Tongue (tissue), 2 donors: Measurements from ENCODE around the gene GARNL3. TPM values are rescaled to one million over a fixed set of nuclear protein-coding genes. Genes with fewer than 3 reads are reported as not detected.
A peak's percentile ranks its signal among the peaks of the same experiment; 100 is the strongest.

Experiments
- DNase-seq: peaks from one replicate; pipeline ENCODE4 v3.0.0-alpha.2; 2015
- total RNA-seq: library from RNA; depleted of rRNA; stranded (reverse); fragments of >200 nt; gene quantifications from one replicate; pipeline ENCODE4 v1.2.3, GENCODE V29; 2014

The GARNL3 gene
- total RNA-seq, 1 donor from 2014 or later, result 32.9 TPM

DNA sequence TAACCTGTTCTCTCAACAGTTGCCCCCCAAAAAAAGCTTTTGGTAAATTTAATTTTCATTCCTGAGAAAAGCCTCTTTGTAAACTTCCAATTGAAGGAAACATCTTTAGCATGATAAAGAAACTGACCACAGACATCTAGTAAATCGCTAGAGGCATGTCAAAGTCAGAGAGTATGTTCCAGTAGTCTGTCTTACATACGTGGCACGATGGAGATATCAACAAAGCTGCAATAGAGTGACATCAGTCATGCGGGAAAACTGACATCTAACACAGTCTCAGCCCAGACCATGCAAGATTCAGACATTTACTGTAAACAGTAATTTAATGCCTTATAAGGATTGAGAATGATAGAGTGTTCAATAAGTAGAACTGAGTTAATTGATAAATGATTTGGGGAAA is 45.1 kb downstream of the GARNL3 start:
- no peak for DNase-seq

DNA sequence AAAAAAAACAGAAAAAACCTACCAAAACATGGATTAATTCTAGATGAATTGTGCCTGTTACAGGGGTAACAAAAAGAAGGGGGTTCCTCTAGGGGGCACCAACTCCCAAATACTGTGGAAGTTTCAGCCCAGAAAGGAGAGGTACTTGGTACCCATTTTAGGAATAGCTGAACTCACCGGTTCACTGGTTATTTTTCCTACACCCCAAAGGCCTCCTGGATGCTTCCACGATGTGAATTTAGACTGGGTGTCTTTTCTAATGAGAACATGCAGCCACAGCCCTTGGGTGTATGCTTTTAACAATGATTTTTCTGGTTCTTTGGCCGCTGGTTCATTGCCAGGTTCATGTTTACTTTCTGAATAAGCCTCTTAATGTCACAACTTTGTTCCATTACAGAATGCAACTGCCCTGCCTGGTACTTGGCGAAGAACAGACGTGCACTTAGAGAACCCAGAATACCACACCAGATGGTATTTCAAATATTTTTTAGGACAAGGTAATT is 46.7 kb downstream of the GARNL3 start:
- DNase-seq, result peak; percentile 55

DNA sequence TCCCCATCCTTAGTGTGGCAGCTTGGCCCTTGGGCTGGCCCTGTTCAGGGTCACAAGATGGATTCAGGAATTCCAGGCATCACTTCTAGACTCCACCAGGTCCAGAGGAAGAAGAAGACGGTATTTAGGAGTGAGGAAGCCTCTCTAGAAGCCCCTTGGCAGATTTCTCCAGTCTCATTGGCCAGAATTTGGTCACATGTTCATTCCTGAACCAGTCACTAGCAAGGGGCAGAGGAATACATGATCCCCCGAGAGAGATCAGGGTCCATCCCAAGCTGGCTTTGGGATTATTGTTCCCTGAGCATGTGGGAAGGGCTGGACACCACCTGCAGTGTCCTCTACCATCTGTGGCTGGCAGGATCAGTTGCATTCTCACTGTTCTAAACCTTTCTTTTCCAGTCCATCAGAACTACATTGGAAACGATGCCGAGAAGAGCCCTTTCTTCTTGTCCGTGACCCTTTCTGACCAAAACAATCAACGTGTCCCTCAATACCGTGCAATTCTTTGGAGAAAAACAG is 48.5 kb downstream of the GARNL3 start:
- no peak for DNase-seq

DNA sequence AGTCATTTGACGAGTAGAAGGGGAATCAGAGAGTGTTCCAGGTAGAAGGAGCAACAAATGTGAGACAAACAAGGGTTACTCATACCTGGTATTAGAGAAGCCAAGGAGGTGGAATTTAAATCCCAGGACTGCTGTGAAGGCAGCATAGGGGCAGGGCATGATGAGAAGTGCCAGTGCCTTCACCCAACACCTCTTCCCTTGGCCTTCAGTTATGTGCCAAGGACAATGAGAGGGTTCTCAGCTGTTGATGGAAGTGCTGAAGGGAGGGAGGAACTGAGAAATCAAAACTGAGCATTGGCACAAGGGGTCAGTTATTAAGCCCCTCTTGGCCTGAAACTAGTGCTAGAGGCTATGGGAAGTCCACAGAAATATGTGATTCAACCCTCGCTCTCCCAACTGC is 50.3 kb downstream of the GARNL3 start:
- DNase-seq, result no peak

DNA sequence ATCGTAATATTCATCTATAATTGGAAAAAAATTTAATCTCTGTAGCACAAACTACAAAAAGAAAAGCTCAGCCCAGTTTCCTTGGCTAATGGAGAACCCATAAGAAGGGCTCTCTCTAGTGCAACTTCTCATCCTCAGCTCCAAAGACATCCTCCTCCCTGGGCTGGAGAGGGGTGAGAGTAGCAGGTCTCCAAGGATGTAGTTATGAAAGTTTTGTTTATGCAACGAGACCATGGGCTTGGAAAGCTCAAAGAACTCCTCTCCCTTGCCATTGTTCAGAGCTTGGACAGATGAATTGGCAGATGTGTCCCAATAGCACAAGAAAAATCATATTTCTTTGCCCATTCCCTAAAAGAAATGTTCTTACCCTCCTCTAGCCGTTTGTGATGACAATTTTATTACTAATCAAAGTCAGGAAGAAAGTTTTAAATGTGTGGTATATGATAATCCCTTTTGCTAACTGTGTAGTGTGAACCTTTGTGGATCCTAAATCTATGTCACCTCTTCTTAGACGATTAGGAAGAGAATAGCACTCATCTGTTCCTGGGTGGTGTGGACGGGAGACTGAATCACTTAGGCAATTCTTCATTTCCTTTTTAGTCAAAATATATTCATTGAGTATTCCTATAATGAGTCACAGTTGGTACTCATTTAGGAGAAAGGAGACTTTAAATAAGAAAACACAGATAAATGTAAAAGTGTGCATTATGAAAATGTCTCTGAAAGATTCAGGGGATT is 52.2 kb downstream of the GARNL3 start:
- DNase-seq, result no peak

DNA sequence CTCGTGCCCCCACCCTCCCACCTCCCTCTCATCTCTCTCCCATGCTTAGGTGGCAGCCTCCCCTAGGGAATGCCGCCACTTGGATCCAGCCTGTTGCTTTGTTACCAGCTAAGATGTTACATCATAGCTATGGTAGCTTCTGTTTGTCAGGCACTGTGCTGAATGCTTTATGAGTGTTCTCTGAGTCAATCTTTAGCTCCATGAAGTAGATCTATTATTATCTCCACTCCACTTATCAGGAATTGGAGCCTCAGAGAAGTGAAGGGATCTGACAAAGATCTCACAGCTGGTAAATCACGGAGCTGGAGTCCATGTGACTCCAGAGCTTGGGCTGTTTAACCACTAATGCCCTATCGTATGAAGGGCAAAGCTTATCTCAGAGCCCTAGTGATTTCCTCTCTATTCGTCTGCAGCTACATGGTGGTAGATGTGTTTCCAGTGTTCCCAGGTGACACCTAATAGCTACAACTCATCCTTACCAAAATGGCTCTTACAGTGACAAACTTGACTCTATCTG is 54.1 kb downstream of the GARNL3 start:
- peak; percentile 34 for DNase-seq

DNA sequence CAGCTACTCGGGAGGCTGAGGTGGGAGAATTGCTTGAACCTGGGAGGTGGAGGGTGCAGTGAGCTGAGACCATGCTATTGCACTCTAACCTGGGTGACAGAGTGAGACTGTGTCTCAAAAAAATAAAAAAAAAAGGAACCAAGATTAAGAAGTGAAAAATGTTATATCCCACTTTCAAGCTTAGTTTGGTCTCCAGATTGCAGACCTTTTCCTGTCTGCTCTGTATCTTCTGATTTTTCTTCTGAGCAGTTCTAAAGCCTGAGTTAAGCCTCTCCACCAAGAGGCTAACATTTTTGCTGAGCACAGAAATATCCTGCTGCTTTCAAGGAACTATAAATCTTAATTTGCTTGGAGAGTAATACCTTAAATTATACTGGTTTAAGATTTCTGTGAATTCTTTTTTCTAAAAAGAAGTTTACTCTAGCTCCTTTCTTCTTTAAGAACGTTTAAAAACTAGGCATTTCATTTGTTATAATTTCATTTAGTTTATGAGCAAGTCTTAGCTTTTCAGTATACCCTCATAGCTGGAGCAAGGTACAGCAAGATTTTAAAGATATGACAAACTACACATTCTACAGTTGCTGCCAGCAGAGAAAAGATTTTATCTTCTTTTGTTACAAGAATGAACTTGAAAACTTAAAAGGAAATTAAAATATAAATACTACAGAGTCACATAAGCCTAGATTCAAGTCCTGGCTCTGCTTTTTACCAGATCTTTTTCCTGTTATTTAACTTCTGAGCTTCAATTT is 55.0 kb downstream of the GARNL3 start:
- no peak for DNase-seq

DNA sequence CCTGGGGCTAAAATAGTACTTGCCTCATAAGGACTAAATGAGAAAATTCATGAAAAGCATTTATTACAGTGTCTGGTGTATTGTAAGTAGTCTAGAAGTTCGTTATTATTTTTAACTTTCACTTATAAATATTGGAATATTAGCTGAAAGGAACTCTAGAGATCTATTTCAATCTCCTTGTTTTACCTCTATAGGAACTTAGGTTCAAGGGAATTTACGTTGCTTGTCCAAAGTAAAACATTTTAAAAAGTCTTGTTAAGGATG is 55.5 kb downstream of the GARNL3 start:
- DNase-seq, result no peak

DNA sequence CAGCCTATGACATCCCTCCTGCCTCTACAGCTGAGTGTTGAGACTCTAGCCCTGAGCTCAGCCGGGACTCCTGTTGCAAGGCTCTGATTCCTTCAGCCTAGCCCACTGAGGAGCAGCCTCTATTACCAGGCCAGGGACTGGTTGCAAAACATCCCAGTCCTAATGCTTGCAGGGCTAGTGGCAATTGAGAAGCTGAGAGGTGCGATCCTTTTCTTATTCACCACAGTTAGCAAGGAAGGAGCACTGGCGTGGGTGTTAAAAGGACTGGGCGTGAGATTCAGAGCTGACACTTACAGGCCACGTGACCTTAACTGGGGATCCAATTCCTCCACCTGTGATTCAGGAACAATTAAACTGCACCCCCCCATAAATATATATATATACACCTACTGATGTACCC is 58.8 kb downstream of the GARNL3 start:
- no peak for DNase-seq

DNA sequence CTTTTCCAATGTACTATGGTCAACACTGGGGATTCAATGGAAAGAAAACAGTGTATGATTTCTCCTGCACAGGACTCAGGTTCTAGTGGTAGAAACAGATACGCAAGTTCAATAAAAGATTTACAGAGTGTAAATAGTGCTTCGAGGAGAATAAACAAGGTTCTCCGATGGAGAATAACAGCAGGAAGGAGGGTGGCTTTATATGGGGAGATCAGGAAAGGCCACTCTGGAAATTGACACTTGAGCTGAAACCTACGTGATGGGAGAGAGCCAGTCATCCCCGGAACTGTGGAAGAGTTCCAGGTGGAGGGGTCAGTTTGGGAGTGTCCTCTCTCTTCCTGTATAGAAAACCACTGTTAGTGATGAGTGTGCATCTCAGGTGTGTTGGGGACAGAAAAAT is 65.9 kb downstream of the GARNL3 start:
- no peak for DNase-seq

DNA sequence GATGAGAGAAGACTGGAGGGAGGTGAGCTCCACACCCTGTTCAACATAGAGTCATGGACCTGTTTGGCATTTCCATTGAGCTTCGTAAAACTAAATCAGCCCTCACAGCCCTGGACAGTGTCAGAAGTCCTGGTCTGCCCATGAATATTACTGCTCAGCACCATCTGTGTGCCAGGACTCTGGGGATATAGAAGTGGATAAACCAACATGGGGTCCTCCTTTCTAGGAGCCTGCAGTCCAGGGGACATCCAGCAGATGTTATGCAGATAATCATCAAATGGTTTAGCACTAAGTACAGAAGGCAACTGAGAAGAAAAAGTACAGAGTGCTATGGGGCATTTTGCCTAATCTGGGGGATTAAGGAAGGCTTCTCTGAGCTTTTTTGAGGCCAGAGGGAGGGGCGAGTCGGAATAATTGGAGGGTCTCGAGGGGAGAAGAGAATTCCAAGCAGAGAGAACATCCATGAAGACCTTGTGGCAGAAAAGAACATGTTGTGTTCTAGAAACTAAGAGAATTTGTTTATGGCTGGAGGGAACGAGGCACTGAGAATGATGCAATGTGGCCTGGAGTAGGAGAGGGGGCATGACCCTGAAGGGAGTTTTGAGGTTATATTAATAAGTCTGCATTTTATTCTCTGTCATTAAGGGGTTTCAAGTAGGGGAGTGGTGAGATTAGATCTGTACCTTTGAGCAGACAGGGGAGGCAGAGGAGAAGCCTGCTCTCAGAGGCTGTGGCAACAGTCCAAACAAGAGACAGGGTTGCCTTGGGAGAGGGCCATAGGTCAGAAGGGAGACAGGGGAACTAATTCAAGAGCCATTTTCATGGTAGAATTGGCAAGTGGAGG is 68.9 kb downstream of the GARNL3 start:
- peak; percentile 50 for DNase-seq

DNA sequence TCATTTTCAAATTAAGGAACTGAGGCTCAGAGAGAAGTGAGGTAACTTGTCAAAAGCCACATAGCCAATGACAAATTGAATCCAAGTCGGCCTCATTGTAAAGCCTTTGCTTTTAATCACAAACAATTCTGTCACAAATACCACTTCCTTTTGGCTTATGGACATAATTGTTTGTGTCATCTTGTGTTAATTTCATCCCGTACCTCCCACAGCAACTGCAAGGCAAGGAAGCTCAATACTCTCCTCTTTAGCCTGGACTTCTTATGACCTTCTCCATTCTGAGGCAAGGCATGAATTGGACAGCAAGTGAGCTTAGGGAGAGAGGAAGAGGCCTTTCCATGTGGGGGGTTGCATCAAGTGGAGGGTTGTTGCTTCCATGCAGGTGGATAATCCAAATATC is 70.2 kb downstream of the GARNL3 start:
- no peak for DNase-seq

DNA sequence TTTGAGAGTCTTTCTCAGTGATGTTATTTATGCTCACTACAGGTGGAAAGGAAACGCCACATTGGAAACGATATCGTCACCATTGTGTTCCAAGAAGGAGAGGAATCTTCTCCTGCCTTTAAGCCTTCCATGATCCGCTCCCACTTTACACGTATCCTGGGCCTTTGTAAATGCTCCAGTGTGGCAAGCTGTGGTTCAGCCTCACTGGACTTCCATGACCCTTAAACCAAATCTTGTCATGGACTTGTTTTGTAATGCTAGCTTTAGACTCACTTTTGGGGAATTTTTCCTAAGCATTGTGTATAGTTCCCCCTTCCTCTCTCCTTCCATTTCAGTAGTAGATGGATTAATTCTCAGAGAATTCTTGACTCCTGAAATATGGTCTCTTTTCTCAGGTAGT is 71.5 kb downstream of the GARNL3 start:
- no peak for DNase-seq

DNA sequence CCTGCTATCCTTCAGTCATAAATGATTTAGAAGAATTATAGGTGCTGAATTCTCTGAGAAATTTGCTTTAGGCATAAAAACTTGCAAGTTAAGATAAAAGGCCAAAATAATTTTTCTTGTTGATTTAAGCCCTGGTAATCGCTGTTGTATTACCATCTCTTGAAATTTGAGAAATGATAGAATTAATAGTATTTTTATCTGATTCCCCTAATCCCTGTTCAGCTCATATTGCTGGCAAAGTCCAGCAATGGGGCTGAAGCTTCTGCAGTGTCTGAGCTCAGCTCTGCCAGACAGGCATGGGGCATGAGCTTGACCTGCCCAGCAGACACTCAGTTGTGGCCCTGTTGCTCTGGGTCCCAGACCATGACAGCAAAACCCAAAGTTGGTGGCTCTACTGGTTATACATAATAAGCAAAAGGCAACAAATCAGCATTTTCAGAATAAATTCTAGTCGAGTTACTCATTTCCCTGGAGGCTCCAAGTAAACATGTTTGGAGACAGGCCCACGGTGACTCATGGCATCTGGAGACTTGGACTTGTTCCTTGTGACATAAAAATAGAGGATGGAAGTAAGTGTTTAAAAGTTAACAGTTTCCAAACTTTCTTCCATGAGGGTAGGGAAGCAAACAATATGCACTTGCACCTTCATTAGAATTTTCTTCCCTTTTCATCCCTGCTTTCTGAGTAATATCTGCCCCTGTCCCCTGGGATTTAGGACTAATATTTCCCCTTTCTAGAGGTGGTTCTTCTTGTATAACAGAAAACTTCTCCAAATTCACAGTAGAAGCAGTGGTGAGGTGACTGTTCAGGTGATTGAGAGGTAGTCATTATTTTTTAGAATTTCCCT is 72.2 kb downstream of the GARNL3 start:
- peak; percentile 86 for DNase-seq

DNA sequence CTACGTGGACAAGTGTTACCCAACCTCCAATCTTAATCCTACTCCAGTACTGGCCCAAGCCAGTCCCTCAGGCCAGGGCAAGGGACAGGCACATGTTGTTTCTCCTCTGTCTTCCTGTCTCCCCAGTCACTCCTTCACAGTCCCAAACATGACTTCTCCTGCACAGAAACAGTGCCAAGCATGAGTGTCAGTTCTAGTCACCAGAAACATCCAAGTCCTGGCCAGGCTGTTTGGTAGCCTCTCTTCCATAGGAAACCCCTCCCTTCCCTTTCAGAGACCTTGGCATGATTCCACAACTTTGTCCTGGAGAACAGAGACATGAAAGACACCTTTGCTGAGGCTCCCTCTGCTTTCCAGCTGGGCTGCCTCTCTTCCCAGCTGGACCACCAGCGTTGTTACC is 76.1 kb downstream of the GARNL3 start:
- peak; percentile 63 for DNase-seq

DNA sequence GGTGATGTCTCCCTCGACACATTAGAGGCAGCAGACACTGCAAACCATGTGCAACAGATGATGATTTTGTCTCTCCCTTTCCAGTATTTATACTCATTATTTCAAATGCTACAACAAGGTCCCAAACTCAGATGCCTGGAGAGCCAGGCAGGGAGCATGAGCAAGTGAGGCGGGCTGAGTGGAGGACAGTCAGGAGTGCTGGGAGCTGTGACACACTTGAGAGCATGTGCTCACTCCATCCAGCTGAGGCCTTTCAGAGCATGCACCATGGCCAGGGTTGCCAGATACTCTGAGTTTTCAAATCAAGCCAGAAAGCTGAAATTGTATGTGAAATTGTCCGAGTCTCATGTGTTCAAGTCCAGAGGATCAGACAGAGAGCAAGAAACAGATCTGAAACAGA is 76.6 kb downstream of the GARNL3 start:
- DNase-seq, result no peak

DNA sequence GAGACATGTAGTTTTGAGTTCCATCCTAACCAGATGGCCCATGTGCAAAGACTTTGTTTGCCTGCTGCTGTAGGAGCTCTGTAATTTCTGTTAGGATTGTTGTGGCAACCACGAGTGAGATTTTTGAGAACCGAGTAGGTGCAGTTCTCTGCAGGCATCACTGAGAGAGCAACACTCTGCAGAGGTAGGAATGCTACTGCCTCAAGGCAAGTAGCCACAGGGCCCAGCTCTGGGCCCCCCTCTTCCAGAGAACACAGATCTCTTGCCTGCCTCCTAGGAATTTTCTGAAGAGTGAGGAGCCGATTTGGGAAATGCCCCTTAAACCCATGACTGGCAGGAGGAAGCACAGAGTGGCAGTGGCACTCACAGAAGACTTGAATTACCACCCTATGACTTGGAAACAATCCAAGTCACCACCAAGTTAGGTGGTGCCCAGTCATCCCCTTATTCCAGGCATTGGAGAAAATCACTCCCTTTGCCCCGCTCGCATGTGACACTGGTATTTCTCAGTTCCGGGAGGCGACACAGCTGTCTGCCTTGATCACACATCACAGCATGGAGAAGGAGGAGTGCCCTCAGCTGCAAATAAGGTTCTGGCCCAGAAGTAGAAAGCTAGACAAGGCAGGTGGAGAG is 79.9 kb downstream of the GARNL3 start:
- DNase-seq, result peak; percentile 66

DNA sequence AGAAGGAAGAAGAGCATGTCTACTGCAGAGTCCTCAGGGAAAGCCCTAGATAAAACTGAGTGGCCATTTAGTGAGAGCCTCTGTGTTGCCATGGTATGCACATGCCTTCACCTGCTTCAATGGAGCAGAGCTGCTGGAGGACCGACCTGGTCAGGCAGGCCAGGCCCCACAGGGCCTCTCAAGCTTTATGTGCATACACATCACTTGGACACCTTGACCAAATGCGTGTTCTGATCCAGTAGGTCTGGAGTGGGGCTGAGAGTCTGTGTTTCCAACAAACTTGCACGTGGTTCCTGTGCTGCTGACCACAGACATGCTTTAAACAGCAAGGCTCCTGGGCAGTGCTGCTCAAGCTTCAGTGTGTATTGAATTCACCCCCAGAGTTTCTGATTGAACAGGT is 81.0 kb downstream of the GARNL3 start:
- no peak for DNase-seq

DNA sequence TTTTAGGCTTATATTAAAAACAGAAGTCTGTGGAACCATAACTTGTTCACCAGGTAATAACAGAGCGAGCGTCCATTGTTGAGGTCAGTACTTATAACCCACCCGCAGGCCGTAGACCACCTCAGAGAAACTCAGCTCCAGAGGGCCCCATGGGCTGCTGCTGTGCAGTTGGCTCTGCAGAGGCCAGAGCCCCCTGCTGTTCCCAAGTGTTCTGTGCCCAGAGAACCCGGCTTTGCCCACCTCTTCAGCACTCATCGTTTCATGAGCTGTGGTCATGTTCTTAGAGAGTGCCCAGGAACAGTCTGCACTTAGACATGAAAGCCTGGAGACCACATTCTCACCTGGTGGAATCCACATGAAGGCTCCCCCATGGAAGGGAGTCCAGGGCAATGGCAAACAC is 82.0 kb downstream of the GARNL3 start:
- no peak for DNase-seq

DNA sequence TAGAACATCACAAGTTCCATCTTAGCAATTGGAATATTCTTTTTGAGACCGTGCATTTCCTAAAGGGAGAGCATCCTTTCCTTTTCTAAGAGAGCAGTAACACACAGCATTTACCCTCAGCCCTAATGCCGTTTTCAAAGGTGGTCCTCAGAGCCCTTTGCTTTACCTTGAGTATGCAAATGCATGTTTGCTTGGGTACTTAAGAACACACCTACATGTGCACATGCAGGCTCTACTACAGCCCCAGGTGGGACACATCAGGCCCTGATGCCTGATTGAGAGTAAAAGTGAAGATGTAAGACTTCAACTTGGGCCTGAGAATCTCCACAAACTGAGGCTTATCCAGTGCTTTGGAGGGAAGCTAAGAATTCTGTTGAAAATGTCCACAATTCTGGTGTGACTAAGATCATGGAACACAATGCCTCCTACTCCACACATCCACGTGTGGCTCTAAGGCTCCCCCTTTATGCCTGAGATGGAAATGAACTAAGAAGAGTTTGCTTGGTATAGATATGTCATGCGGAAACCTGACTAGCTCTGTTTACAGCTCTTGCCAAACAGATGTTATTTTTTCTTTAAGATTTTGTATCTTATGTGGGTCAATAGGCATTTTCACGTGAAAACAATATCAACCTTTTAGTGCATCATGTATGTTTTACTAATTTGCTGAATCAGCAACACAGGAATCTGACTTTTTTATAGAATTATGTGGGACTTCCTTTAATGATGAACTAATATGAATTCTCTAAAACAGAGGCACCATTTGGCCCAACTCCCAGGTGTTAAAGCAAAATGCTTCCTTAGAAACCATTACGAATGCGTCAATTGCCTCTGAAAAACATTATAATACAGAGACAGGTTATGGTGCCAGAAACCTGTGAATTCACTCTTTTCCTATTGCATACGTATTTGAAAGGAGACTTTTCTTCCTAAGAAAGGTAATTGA is 83.5 kb downstream of the GARNL3 start:
- DNase-seq, result peak; percentile 68
